Suprapubic skin (tissue), 4 donors: ENCODE results near the gene CASKIN2. TPM values are rescaled to one million over a fixed set of nuclear protein-coding genes. Genes with fewer than 3 reads are reported as not detected.

ENCODE experiments used
- DNase-seq, 2 donors: peaks; one replicate each; pipeline ENCODE4 v3.0.0-alpha.2; 2019; ENCODE audit warnings: low spot score in 2 of 2
- H3K27ac ChIP-seq: fragments of 200-600 bp; sonication (generic); one replicate; pipeline ENCODE4 v1.5.1; 2019
- H3K27me3 ChIP-seq: fragments of 200-600 bp; sonication (generic); one replicate; pipeline ENCODE4 v1.5.1; 2019
- H3K36me3 ChIP-seq: fragments of 200-600 bp; sonication (generic); one replicate; pipeline ENCODE4 v1.5.1; 2019
- H3K4me1 ChIP-seq: fragments of 200-600 bp; sonication (generic); one replicate; pipeline ENCODE4 v1.5.1; 2019
- H3K4me3 ChIP-seq: fragments of 200-600 bp; sonication (generic); one replicate; pipeline ENCODE4 v1.5.1; 2019; ENCODE audit warnings: mild to moderate bottlenecking
- H3K9me3 ChIP-seq: fragments of 200-600 bp; sonication (generic); one replicate; pipeline ENCODE4 v1.5.1; 2019
- CTCF ChIP-seq, 2 donors: fragments of 200-600 bp in 1 of 2; fragments of 450-650 bp in 1 of 2; sonication (generic) in 1 of 2; IDR thresholded peaks; one replicate each; pipeline ENCODE4 v1.5.1; 2016 to 2019; ENCODE audit warnings: antibody characterized with exemption in 2 of 2, mild to moderate bottlenecking in 1 of 2, moderate library complexity in 1 of 2
- EP300 ChIP-seq: sonication (generic); formaldehyde crosslinking; IDR thresholded peaks from one replicate; pipeline ENCODE4 v1.6.1; 2017; ENCODE audit warnings: antibody characterized with exemption
- POLR2A ChIP-seq, 2 donors: fragments of 450-650 bp; IDR thresholded peaks; one replicate each; pipeline ENCODE4 v1.6.1; 2017; ENCODE audit warnings: antibody characterized with exemption in 2 of 2, mild to moderate bottlenecking in 2 of 2, moderate library complexity in 2 of 2
- POLR2AphosphoS5 ChIP-seq, 3 donors: sonication (generic); formaldehyde crosslinking; IDR thresholded peaks; one replicate each; pipeline ENCODE4 v1.6.1; 2017; ENCODE audit warnings: antibody characterized with exemption in 3 of 3
- WGBS: methylation state at CpG from one replicate; pipeline ENCODE4 v1.1.5; 2018; 5-methylcytosine and 5-hydroxymethylcytosine counted together
- total RNA-seq, 4 donors: library from RNA; depleted of rRNA; stranded (reverse); fragments of >200 nt; gene quantifications; one replicate each; pipeline ENCODE4 v1.1.0, GENCODE V29; 2016

CASKIN2 gene
- total RNA-seq: 10 to 100 TPM; 18.7 to 25.1 (median 22.1) TPM

GRCh38 chr17:75515496-75516254, at the start of gene CASKIN2:
CASKIN2 (minus strand) TSS chr17:75515537; CDS start chr17:75513804, 1,733 bp downstream.
- peak within 1 kb of the TSS; percentile 79 for H3K27ac ChIP-seq
- no peaks in the 10 kb centered on the region for H3K27me3 ChIP-seq
- 0% methylated on average over 17 of the region's 78 CpGs for WGBS
- peaks cover 14% of the 10 kb centered on the region for H3K36me3 ChIP-seq
- H3K4me3 ChIP-seq: peak within 1 kb of the TSS; percentile 79
- TF ChIP-seq EP300 (no peak), POLR2AphosphoS5 (IDR thresholded peaks at IDR 0.05) (peak in 1 of 3 donors; percentile 58), POLR2A (IDR thresholded peaks at IDR 0.05) (no peak), CTCF (IDR thresholded peaks at IDR 0.05) (peak; percentile 93 to 98)
- peaks cover 40% of the 10 kb centered on the region for H3K4me1 ChIP-seq
- DNase-seq: peak; percentile 96
- no peaks in the 10 kb centered on the region for H3K9me3 ChIP-seq

GRCh38 chr17:75565066-75565465, 49.7 kb upstream of the CASKIN2 start:
- H3K27ac ChIP-seq: no peak overlapping the region
- 55% methylated on average over 6 of the region's 7 CpGs for WGBS
- H3K9me3 ChIP-seq: no peaks in the 10 kb centered on the region
- TF ChIP-seq CTCF (IDR thresholded peaks at IDR 0.05) (no peak), EP300 (no peak), POLR2AphosphoS5 (IDR thresholded peaks at IDR 0.05) (no peak), POLR2A (IDR thresholded peaks at IDR 0.05) (no peak)
- H3K4me1 ChIP-seq: peaks cover 8% of the 10 kb centered on the region
- H3K4me3 ChIP-seq: no peak overlapping the region
- H3K27me3 ChIP-seq: no peaks in the 10 kb centered on the region
- H3K36me3 ChIP-seq: peaks cover 48% of the 10 kb centered on the region
- DNase-seq: no peak

GRCh38 chr17:75564195-75564594, 48.9 kb upstream of the CASKIN2 start:
- no peak overlapping the region for H3K27ac ChIP-seq
- TF ChIP-seq POLR2A (IDR thresholded peaks at IDR 0.05): no peak
- no peak for TF ChIP-seq CTCF (IDR thresholded peaks at IDR 0.05)
- TF ChIP-seq EP300: no peak
- TF ChIP-seq POLR2AphosphoS5 (IDR thresholded peaks at IDR 0.05): no peak
- no peaks in the 10 kb centered on the region for H3K9me3 ChIP-seq
- H3K4me3 ChIP-seq: no peak overlapping the region
- DNase-seq: no peak
- no peaks in the 10 kb centered on the region for H3K27me3 ChIP-seq
- H3K4me1 ChIP-seq: peaks cover 8% of the 10 kb centered on the region
- peaks cover 41% of the 10 kb centered on the region for H3K36me3 ChIP-seq
- WGBS: 95% methylated on average over 7 of the region's 11 CpGs

- TF ChIP-seq EP300 (no peak), CTCF (IDR thresholded peaks at IDR 0.05) (no peak), POLR2AphosphoS5 (IDR thresholded peaks at IDR 0.05) (no peak), POLR2A (IDR thresholded peaks at IDR 0.05) (no peak)
- Histone ChIP-seq H3K4me1 (peaks cover 8% of the 10 kb centered on the region), H3K27me3 (no peaks in the 10 kb centered on the region), H3K27ac (no peak overlapping the region), H3K9me3 (no peaks in the 10 kb centered on the region), H3K36me3 (peaks cover 33% of the 10 kb centered on the region), H3K4me3 (no peak overlapping the region)
- 91% methylated on average over 27 of the region's 28 CpGs for WGBS
- no peak for DNase-seq
Observed at GRCh38 chr17:75563063-75563758, 47.9 kb upstream of the CASKIN2 start.
